Measurements from ENCODE around the gene PDLIM3.

DNA sequence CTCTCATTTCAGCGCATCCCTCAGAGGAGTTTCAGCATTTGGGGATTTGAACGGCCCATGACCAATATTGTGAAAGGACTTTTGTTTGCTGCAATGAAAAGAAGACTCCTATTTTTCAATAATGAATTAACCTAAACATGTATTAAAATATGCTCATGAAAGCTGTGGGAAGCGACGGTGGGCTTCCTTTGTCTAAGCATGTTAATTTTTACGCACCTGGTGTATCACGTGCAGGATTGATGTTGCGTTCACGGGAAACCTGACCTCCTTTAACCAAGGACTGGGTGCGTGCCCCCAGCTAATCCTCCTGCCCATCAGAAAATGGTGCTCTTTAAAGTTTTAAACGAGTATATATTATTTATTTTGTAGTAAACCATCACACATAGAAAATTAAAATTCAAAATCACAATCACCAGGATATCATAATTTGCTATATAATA, 63.2 kb downstream of the PDLIM3 start:
- TF ChIP-seq POLR2A (IDR thresholded peaks at IDR 0.05; ENCODE audit: insufficient read depth in 1 of 2, low read depth in 2 of 2, low read length in 2 of 2) (no peak), EZH2 (conservative IDR thresholded peaks at IDR 0.05; ENCODE audit: low read depth, low read length) (no peak), MXI1 (IDR thresholded peaks at IDR 0.05; ENCODE audit: borderline replicate concordance, low read depth, low read length) (no peak), NFE2L1 (CRISPR knock-in tag; IDR thresholded peaks at IDR 0.05; ENCODE audit: borderline replicate concordance) (no peak), HHEX (CRISPR knock-in tag; IDR thresholded peaks at IDR 0.05) (no peak), EP300 (IDR thresholded peaks at IDR 0.05; ENCODE audit: low read depth in 2 of 2, low read length in 2 of 2) (no peak), EP300 (CRISPR knock-in tag; IDR thresholded peaks at IDR 0.05; ENCODE audit: borderline replicate concordance) (no peak), TARDBP (CRISPR knock-in tag; IDR thresholded peaks at IDR 0.05) (no peak), RNF2 (conservative IDR thresholded peaks at IDR 0.05; ENCODE audit: low read depth) (no peak), CBX5 (CRISPR knock-in tag; IDR thresholded peaks at IDR 0.05; ENCODE audit: borderline replicate concordance) (no peak), HCFC1 (IDR thresholded peaks at IDR 0.05; ENCODE audit: low read depth, low read length) (no peak)
- TF ChIP-seq, protein P1, sequence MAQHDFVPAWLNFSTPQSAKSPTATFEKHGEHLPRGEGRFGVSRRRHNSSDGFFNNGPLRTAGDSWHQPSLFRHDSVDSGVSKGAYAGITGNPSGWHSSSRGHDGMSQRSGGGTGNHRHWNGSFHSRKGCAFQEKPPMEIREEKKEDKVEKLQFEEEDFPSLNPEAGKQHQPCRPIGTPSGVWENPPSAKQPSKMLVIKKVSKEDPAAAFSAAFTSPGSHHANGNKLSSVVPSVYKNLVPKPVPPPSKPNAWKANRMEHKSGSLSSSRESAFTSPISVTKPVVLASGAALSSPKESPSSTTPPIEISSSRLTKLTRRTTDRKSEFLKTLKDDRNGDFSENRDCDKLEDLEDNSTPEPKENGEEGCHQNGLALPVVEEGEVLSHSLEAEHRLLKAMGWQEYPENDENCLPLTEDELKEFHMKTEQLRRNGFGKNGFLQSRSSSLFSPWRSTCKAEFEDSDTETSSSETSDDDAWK (CRISPR knock-in tag; IDR thresholded peaks at IDR 0.05), result no peak
- TF ChIP-seq, protein P2, sequence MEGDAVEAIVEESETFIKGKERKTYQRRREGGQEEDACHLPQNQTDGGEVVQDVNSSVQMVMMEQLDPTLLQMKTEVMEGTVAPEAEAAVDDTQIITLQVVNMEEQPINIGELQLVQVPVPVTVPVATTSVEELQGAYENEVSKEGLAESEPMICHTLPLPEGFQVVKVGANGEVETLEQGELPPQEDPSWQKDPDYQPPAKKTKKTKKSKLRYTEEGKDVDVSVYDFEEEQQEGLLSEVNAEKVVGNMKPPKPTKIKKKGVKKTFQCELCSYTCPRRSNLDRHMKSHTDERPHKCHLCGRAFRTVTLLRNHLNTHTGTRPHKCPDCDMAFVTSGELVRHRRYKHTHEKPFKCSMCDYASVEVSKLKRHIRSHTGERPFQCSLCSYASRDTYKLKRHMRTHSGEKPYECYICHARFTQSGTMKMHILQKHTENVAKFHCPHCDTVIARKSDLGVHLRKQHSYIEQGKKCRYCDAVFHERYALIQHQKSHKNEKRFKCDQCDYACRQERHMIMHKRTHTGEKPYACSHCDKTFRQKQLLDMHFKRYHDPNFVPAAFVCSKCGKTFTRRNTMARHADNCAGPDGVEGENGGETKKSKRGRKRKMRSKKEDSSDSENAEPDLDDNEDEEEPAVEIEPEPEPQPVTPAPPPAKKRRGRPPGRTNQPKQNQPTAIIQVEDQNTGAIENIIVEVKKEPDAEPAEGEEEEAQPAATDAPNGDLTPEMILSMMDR (CRISPR knock-in tag; IDR thresholded peaks at IDR 0.05), result no peak
